Calu3 (cell line): ENCODE data around the gene CSNK1A1. TPM values are rescaled to one million over a fixed set of nuclear protein-coding genes. Genes with fewer than 3 reads are reported as not detected.
A peak's percentile ranks its signal among the peaks of the same experiment; 100 is the strongest.

ENCODE experiments used
- BruUV-seq: library from RNA; stranded (reverse); fragments of 400-500 nt; replicated peaks from 2 replicates; lab custom pipeline; 2021; lab: Mats Ljungman, UMichigan
- CTCF ChIA-PET: fragments of 300-600 bp; sonication (Branson Sonifier 250); formaldehyde crosslinking; loops from one replicate; lab custom pipeline; 2022; ENCODE audit warnings: antibody characterized with exemption; lab: Charles Lee
- DNase-seq: peaks from one replicate; pipeline ENCODE4 v3.0.0; 2022
- H3K27ac Mint-ChIP-seq: one replicate; pipeline ENCODE4 v1.8.0; 2022; ENCODE audit warnings: mixed read lengths; ENCODE audit not compliant: unreplicated experiment
- H3K27me3 Mint-ChIP-seq: one replicate; pipeline ENCODE4 v1.8.0; 2022; ENCODE audit warnings: mixed read lengths; ENCODE audit not compliant: unreplicated experiment
- H3K36me3 Mint-ChIP-seq: one replicate; pipeline ENCODE4 v1.8.0; 2022; ENCODE audit warnings: mild to moderate bottlenecking, moderate library complexity, mixed read lengths; ENCODE audit not compliant: insufficient read depth, unreplicated experiment
- H3K4me1 Mint-ChIP-seq: one replicate; pipeline ENCODE4 v1.8.0; 2022; ENCODE audit warnings: mild to moderate bottlenecking, low read depth, mixed read lengths; ENCODE audit not compliant: unreplicated experiment
- H3K4me3 Mint-ChIP-seq: one replicate; pipeline ENCODE4 v1.8.0; 2022; ENCODE audit warnings: mild to moderate bottlenecking, low read depth, moderate library complexity, mixed read lengths; ENCODE audit not compliant: unreplicated experiment
- H3K9me3 Mint-ChIP-seq: one replicate; pipeline ENCODE4 v1.8.0; 2022; ENCODE audit warnings: low read depth, mixed read lengths; ENCODE audit not compliant: unreplicated experiment
- intact Hi-C: fragments of 100-400 bp; cut with micrococcal nuclease; formaldehyde crosslinking; loops from one replicate; pipeline ENCODE4 v1.10.0; 2022; ENCODE audit not compliant: unreplicated experiment
- total RNA-seq: library from RNA; stranded (reverse); gene quantifications from 2 replicates; pipeline ENCODE4 v1.2.3, GENCODE V29; 2022
- TF ChIP-seq, protein P1 (sequence below): fragments of 200-600 bp; IDR thresholded peaks from one replicate; pipeline ENCODE4 v1.8.0; 2022; ENCODE audit warnings: antibody characterized with exemption; ENCODE audit not compliant: unreplicated experiment

The CSNK1A1 gene
- total RNA-seq, 1 experiment from 2014 or later = 377 TPM

DNA sequence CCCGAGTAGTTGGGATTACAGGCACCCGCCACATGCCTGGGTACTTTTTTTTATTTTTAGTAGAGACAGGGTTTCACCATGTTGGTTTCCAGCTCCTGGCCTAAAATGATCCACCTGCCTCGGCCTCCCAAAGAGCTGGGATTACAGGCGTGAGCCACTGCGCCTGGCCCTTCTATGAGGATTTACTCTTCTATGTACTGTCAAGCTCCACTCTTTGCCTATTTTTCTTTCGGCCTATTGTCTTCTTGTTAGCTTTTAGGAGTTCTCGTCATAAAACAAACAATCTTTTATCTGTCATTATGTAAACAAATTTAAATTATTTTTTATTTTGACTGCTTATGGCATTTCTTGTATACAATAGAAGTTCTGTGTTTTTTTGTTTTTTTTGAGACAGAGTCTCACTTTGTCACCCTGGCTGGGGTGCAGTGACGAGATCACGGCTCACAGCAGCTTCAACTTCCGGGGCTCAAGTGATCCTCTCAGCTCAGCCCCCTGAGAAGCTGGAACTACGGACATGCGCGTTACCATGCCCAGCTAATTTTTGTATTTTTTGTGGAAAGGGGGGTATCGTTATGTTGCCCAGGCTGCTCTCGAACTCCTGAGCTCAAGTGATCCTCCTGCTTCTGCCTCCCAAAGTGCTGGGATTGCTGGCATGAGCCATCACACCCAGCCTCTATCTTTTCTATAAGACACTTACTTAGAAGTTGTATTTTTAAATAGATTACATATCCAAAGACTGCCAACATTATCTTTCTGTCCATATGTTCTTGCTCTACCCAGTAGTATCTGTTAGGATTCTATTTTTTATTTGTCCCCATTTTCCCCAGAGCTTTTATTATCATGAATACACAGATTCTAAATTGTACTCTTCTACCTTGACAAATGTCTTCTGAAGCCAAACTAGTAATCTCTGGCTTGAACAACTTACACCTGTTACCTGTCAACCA, 29.2 kb downstream of the CSNK1A1 start:
- peaks cover 75% of the 10 kb centered on the region for H3K36me3 Mint-ChIP-seq
- TF ChIP-seq, protein P1, sequence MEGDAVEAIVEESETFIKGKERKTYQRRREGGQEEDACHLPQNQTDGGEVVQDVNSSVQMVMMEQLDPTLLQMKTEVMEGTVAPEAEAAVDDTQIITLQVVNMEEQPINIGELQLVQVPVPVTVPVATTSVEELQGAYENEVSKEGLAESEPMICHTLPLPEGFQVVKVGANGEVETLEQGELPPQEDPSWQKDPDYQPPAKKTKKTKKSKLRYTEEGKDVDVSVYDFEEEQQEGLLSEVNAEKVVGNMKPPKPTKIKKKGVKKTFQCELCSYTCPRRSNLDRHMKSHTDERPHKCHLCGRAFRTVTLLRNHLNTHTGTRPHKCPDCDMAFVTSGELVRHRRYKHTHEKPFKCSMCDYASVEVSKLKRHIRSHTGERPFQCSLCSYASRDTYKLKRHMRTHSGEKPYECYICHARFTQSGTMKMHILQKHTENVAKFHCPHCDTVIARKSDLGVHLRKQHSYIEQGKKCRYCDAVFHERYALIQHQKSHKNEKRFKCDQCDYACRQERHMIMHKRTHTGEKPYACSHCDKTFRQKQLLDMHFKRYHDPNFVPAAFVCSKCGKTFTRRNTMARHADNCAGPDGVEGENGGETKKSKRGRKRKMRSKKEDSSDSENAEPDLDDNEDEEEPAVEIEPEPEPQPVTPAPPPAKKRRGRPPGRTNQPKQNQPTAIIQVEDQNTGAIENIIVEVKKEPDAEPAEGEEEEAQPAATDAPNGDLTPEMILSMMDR = no peak
- CTCF ChIA-PET = interaction anchor here (0.7 to 1.6 kb wide), 3 partner anchors 39 to 81 kb away, joined by 3 to 5 read pairs (median 3); no protein-coding TSS in a partner anchor
- H3K27ac Mint-ChIP-seq = no peak overlapping the region
- H3K4me3 Mint-ChIP-seq = no peak overlapping the region
- H3K27me3 Mint-ChIP-seq = no peaks in the 10 kb centered on the region
- DNase-seq = no peak
- H3K4me1 Mint-ChIP-seq = peaks cover 86% of the 10 kb centered on the region
- intact Hi-C loops = no loop called here
- no TSS peak for BruUV-seq
- H3K9me3 Mint-ChIP-seq = no peaks in the 10 kb centered on the region

DNA sequence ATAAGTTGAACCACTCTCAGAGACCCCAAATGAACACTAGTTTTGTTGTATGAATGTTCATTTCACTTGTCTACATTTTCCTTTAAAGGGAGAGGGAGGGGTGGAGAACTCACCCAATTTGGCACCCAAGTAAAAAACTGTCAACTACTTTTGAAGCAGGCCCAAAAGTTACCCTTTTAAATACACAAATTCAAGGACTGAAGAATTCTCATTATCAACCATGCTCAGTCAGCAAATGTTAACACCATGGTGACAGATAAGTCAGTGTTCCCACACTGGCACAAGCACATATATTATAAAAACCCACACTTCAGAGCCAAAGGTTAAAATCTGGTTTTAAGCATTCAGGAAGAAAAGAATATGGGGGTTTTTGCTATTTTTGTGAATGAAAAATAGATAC, 31.6 kb downstream of the CSNK1A1 start:
- no peaks in the 10 kb centered on the region for H3K27me3 Mint-ChIP-seq
- TF ChIP-seq, protein P1 = no peak
- intact Hi-C loops = no loop called here
- peaks cover 72% of the 10 kb centered on the region for H3K36me3 Mint-ChIP-seq
- H3K9me3 Mint-ChIP-seq = no peaks in the 10 kb centered on the region
- CTCF ChIA-PET = interaction anchor here (0.7 to 1.3 kb wide), 2 partner anchors 17 to 33 kb away, joined by 3 to 4 read pairs; no protein-coding TSS in a partner anchor
- DNase-seq = no peak
- H3K4me3 Mint-ChIP-seq = no peak overlapping the region
- H3K27ac Mint-ChIP-seq = no peak overlapping the region
- no TSS peak for BruUV-seq
- H3K4me1 Mint-ChIP-seq = peaks cover 74% of the 10 kb centered on the region

GRCh38 chr5:149518620-149519019, 32.6 kb downstream of the CSNK1A1 start:
- H3K9me3 Mint-ChIP-seq = no peaks in the 10 kb centered on the region
- H3K4me1 Mint-ChIP-seq = peaks cover 66% of the 10 kb centered on the region
- no TSS peak for BruUV-seq
- peak overlapping the region; percentile 38 for H3K27ac Mint-ChIP-seq
- no peak overlapping the region for H3K4me3 Mint-ChIP-seq
- intact Hi-C loops = no loop called here
- H3K27me3 Mint-ChIP-seq = no peaks in the 10 kb centered on the region
- peaks cover 65% of the 10 kb centered on the region for H3K36me3 Mint-ChIP-seq
- CTCF ChIA-PET = interaction anchor here (0.6 to 1.3 kb wide), 4 partner anchors 18 to 164 kb away, joined by 3 to 4 read pairs (median 3); no protein-coding TSS in a partner anchor
- DNase-seq = no peak
- TF ChIP-seq, protein P1 = no peak

GRCh38 chr5:149517461-149518122, 33.6 kb downstream of the CSNK1A1 start:
- H3K4me3 Mint-ChIP-seq = no peak overlapping the region
- peaks cover 72% of the 10 kb centered on the region for H3K4me1 Mint-ChIP-seq
- no peak overlapping the region for H3K27ac Mint-ChIP-seq
- intact Hi-C loops = no loop called here
- peaks cover 73% of the 10 kb centered on the region for H3K36me3 Mint-ChIP-seq
- BruUV-seq = TSS peak; percentile 2
- CTCF ChIA-PET = interaction anchor here (0.7 kb wide), 1 partner anchor 34 kb away, joined by 12 read pairs; no protein-coding TSS in a partner anchor
- no peaks in the 10 kb centered on the region for H3K27me3 Mint-ChIP-seq
- DNase-seq = no peak
- no peaks in the 10 kb centered on the region for H3K9me3 Mint-ChIP-seq
- TF ChIP-seq, protein P1 = no peak
